Keratinocyte (primary cell): ENCODE measurements around the gene RTP1. TPM values are rescaled to one million over a fixed set of nuclear protein-coding genes. Genes with fewer than 3 reads are reported as not detected.

Source experiments
- DNase-seq: peaks from one replicate; pipeline ENCODE4 v3.0.0-alpha.2; 2011; ENCODE audit warnings: low read depth, missing footprints, low spot score
- FAIRE-seq: peaks from 2 replicates; lab custom pipeline; 2011; peaks lifted over from hg19 to GRCh38; lab: Jason Lieb, UNC
- H2AFZ ChIP-seq: 2 replicates; pipeline ENCODE4 v1.6.0; 2012; ENCODE audit warnings: low read length, control low read depth, inconsistent platforms; ENCODE audit not compliant: control insufficient read depth
- H3K27ac ChIP-seq: 2 replicates; pipeline ENCODE4 v1.5.1; 2011; ENCODE audit warnings: low read length; ENCODE audit not compliant: control insufficient read depth, insufficient read depth
- H3K27me3 ChIP-seq: 3 replicates; pipeline ENCODE4 v1.6.0; 2011; ENCODE audit warnings: low read length; ENCODE audit not compliant: control insufficient read depth, insufficient read depth; ENCODE audit errors: extremely low read depth
- H3K36me3 ChIP-seq, 2 experiments: 2 replicates in 1 of 2; 3 replicates in 1 of 2; pipeline ENCODE4 v1.5.1; 2011; ENCODE audit warnings: low read length in 2 of 2, mild to moderate bottlenecking in 1 of 2; ENCODE audit not compliant: control insufficient read depth in 2 of 2, insufficient read depth in 2 of 2; ENCODE audit errors: extremely low read depth in 1 of 2
- H3K4me1 ChIP-seq: 3 replicates; pipeline ENCODE4 v1.5.1; 2011; ENCODE audit warnings: low read length; ENCODE audit not compliant: control insufficient read depth, insufficient read depth; ENCODE audit errors: extremely low read depth
- H3K4me2 ChIP-seq: 3 replicates; pipeline ENCODE4 v1.6.0; 2011; ENCODE audit warnings: low read depth, low read length; ENCODE audit not compliant: control insufficient read depth, insufficient read depth; ENCODE audit errors: extremely low read depth
- H3K4me3 ChIP-seq, 3 experiments: fragments of 200-600 bp in 1 of 3; sonication (generic) in 1 of 3; 2 replicates in 2 of 3; 3 replicates in 1 of 3; pipeline ENCODE4 v1.5.1; 2011 to 2016; ENCODE audit warnings: low read length in 3 of 3, mild to moderate bottlenecking in 3 of 3, control low read depth in 2 of 3, inconsistent platforms in 1 of 3, low read depth in 1 of 3, mixed read lengths in 1 of 3, mixed run types in 1 of 3, moderate library complexity in 1 of 3; ENCODE audit not compliant: control insufficient read depth in 2 of 3, insufficient read depth in 2 of 3; ENCODE audit errors: extremely low read depth in 1 of 3
- H3K79me2 ChIP-seq: 2 replicates; pipeline ENCODE4 v1.6.0; 2012; ENCODE audit warnings: low read length; ENCODE audit not compliant: control insufficient read depth, insufficient read depth
- H3K9ac ChIP-seq: 3 replicates; pipeline ENCODE4 v1.6.0; 2011; ENCODE audit warnings: low read length; ENCODE audit not compliant: control insufficient read depth, insufficient read depth; ENCODE audit errors: extremely low read depth
- H3K9me1 ChIP-seq: 3 replicates; pipeline ENCODE4 v1.6.0; 2011; ENCODE audit warnings: low read length; ENCODE audit not compliant: control insufficient read depth, insufficient read depth; ENCODE audit errors: extremely low read depth
- H3K9me3 ChIP-seq: 2 replicates; pipeline ENCODE4 v1.5.1; 2012; ENCODE audit warnings: low read depth, low read length; ENCODE audit not compliant: control insufficient read depth
- H4K20me1 ChIP-seq: 3 replicates; pipeline ENCODE4 v1.6.0; 2011; ENCODE audit warnings: low read length; ENCODE audit not compliant: control insufficient read depth, insufficient read depth; ENCODE audit errors: extremely low read depth
- EZH2 ChIP-seq: IDR thresholded peaks from one replicate; pipeline ENCODE4 v1.6.1; 2012; ENCODE audit warnings: inconsistent platforms, mild to moderate bottlenecking, low read length, moderate library complexity
- dilution Hi-C: fragments of 300-500 bp; cut with MboI; formaldehyde crosslinking; loops from one replicate; pipeline ENCODE4 v1.7.0; 2020; ENCODE audit warnings: low sequenced_read_pairs; ENCODE audit not compliant: extremely low pct_ligation_motif_present
- polyA plus RNA-seq, 5 experiments: library from polyadenylated mRNA; depleted of rRNA in 3 of 5; stranded (reverse) in 3 of 5; stranded (forward) in 1 of 5; unstranded in 1 of 5; fragments of >200 nt; gene quantifications; 1 replicate in 1 of 5; 2 replicates in 3 of 5; 3 replicates in 1 of 5; pipeline versions ENCODE4 v1.2.1 to v1.2.3, GENCODE V29; 2011 to 2012; ENCODE audit warnings: missing spikeins in 2 of 5, low read depth in 1 of 5, low replicate concordance in 1 of 5
- TF ChIP-seq, protein P1 (sequence below), 3 experiments: IDR thresholded peaks in 1 of 3; conservative IDR thresholded peaks in 1 of 3; optimal IDR thresholded peaks in 1 of 3; 2 replicates in 2 of 3; 3 replicates in 1 of 3; pipeline versions ENCODE3 to v1.5.1; 2011; ENCODE audit warnings: low read length in 3 of 3, mild to moderate bottlenecking in 3 of 3, moderate library complexity in 2 of 3, control low read depth in 1 of 3, inconsistent platforms in 1 of 3; ENCODE audit not compliant: insufficient read depth in 2 of 3; ENCODE audit errors: extremely low read depth in 1 of 3

Gene RTP1
- polyA plus RNA-seq, 1 donor (not counting 4 experiments of a cell fraction or from before 2014, with no cell fraction given) = not detected

DNA sequence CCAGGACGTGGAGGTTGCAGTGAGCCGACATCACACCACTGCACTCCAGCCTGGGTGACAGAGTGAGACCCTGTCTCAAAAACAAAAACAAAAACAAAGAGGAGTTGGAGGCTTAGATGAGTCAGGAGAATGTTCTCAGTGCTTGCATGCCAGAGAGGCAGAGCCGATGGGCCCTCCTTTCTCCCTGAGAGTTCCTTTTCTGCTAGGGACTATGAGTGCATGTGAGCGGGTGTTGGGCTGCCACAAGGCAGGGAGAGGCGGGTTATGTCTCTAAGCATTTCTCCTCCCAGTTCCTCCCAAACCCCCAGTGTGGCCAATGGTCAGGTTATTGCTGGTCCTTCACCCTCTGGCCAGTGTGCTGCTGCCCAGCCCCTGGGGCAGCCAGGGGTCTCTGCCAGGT, 45.1 kb downstream of the RTP1 start:
- FAIRE-seq (no peak), DNase-seq (no peak)
- no peaks in the 10 kb centered on the region for H3K9me3 ChIP-seq
- H3K79me2 ChIP-seq = no peaks in the 10 kb centered on the region
- peaks cover 9% of the 10 kb centered on the region for H3K27me3 ChIP-seq
- TF ChIP-seq, protein P1, sequence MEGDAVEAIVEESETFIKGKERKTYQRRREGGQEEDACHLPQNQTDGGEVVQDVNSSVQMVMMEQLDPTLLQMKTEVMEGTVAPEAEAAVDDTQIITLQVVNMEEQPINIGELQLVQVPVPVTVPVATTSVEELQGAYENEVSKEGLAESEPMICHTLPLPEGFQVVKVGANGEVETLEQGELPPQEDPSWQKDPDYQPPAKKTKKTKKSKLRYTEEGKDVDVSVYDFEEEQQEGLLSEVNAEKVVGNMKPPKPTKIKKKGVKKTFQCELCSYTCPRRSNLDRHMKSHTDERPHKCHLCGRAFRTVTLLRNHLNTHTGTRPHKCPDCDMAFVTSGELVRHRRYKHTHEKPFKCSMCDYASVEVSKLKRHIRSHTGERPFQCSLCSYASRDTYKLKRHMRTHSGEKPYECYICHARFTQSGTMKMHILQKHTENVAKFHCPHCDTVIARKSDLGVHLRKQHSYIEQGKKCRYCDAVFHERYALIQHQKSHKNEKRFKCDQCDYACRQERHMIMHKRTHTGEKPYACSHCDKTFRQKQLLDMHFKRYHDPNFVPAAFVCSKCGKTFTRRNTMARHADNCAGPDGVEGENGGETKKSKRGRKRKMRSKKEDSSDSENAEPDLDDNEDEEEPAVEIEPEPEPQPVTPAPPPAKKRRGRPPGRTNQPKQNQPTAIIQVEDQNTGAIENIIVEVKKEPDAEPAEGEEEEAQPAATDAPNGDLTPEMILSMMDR (optimal IDR thresholded peaks at IDR 0.05 in 1 of 3, IDR thresholded peaks at IDR 0.05 in 1 of 3, conservative IDR thresholded peaks at IDR 0.05 in 1 of 3; ENCODE audit: extremely low read depth in 1 of 3, insufficient read depth in 2 of 3, low read length in 3 of 3) = no peak
- no peak for TF ChIP-seq EZH2
- no peaks in the 10 kb centered on the region for H3K36me3 ChIP-seq
- no peaks in the 10 kb centered on the region for H4K20me1 ChIP-seq
- no peaks in the 10 kb centered on the region for H3K9me1 ChIP-seq
- H3K4me3 ChIP-seq = no peak overlapping the region
- no peak overlapping the region for H3K4me2 ChIP-seq
- dilution Hi-C loops = no loop called here
- no peaks in the 10 kb centered on the region for H3K4me1 ChIP-seq
- H3K27ac ChIP-seq = no peak overlapping the region
- H3K9ac ChIP-seq = no peak overlapping the region
- H2AFZ ChIP-seq = no peak overlapping the region

GRCh38 chr3:187242900-187243299, 45.6 kb downstream of the RTP1 start:
- FAIRE-seq = no peak
- no peak for DNase-seq

More at GRCh38 chr3:187242900-187243299, 45.6 kb downstream of the RTP1 start:
- H3K27ac ChIP-seq = no peak overlapping the region
- dilution Hi-C loops = no loop called here
- no peaks in the 10 kb centered on the region for H3K36me3 ChIP-seq
- H3K4me2 ChIP-seq = no peak overlapping the region
- no peaks in the 10 kb centered on the region for H3K79me2 ChIP-seq
- no peaks in the 10 kb centered on the region for H3K9me3 ChIP-seq
- H3K4me1 ChIP-seq = no peaks in the 10 kb centered on the region
- peaks cover 9% of the 10 kb centered on the region for H3K27me3 ChIP-seq
- H2AFZ ChIP-seq = no peak overlapping the region
- TF ChIP-seq, protein P1 (optimal IDR thresholded peaks at IDR 0.05 in 1 of 3, IDR thresholded peaks at IDR 0.05 in 1 of 3, conservative IDR thresholded peaks at IDR 0.05 in 1 of 3; ENCODE audit: extremely low read depth in 1 of 3, insufficient read depth in 2 of 3, low read length in 3 of 3) = no peak
- no peak for TF ChIP-seq EZH2
- H3K9ac ChIP-seq = no peak overlapping the region
- H4K20me1 ChIP-seq = no peaks in the 10 kb centered on the region
- H3K4me3 ChIP-seq = no peak overlapping the region
- no peaks in the 10 kb centered on the region for H3K9me1 ChIP-seq
